Stomach (tissue), 9 donors: ENCODE data around the gene SYNDIG1. TPM values are rescaled to one million over a fixed set of nuclear protein-coding genes. Genes with fewer than 3 reads are reported as not detected.

Experiments used
- DNase-seq, 2 donors: peaks; one replicate each; pipeline versions ENCODE4 v3.0.0 to v3.0.0-alpha.2; 2013 to 2019
- H3K27ac ChIP-seq, 5 donors: fragments of 200-600 bp in 4 of 5; sonication (generic) in 4 of 5; one replicate each; pipeline ENCODE4 v1.5.1; 2013 to 2019; ENCODE audit warnings: mild to moderate bottlenecking in 1 of 5, moderate library complexity in 1 of 5
- H3K27me3 ChIP-seq, 3 donors: fragments of 200-600 bp; sonication (generic); one replicate each; pipeline ENCODE4 v1.5.1; 2017 to 2019; ENCODE audit warnings: mixed run types in 1 of 3
- H3K36me3 ChIP-seq, 4 donors: fragments of 200-600 bp; sonication (generic); 1 replicate in 3 of 4; 2 replicates in 1 of 4; pipeline ENCODE4 v1.5.1; 2016 to 2019
- H3K4me1 ChIP-seq, 4 donors: fragments of 200-600 bp; sonication (generic); one replicate each; pipeline ENCODE4 v1.5.1; 2016 to 2019
- H3K4me3 ChIP-seq, 4 donors: fragments of 200-600 bp; sonication (generic) in 3 of 4; one replicate each; pipeline ENCODE4 v1.5.1; 2016 to 2019; ENCODE audit warnings: mild to moderate bottlenecking in 1 of 4
- H3K9me3 ChIP-seq, 4 donors: fragments of 200-600 bp; sonication (generic); one replicate each; pipeline ENCODE4 v1.5.1; 2016 to 2019
- CTCF ChIP-seq, 7 experiments: fragments of 450-650 bp in 4 of 7; fragments of 200-600 bp in 3 of 7; sonication (generic) in 3 of 7; IDR thresholded peaks; one replicate each; pipeline ENCODE4 v1.5.1; 2016 to 2019; ENCODE audit warnings: antibody characterized with exemption in 7 of 7, control low read depth in 2 of 7, mild to moderate bottlenecking in 1 of 7
- EP300 ChIP-seq: sonication (generic); formaldehyde crosslinking; IDR thresholded peaks from one replicate; pipeline ENCODE4 v1.6.1; 2017; ENCODE audit warnings: antibody characterized with exemption
- POLR2A ChIP-seq, 4 donors: fragments of 450-650 bp; IDR thresholded peaks; one replicate each; pipeline ENCODE4 v1.6.1; 2016; ENCODE audit warnings: antibody characterized with exemption in 4 of 4, control low read depth in 2 of 4, mild to moderate bottlenecking in 1 of 4, moderate library complexity in 1 of 4
- POLR2AphosphoS5 ChIP-seq, 3 donors: sonication (generic); formaldehyde crosslinking; IDR thresholded peaks; one replicate each; pipeline ENCODE4 v1.6.1; 2016; ENCODE audit warnings: antibody characterized with exemption in 3 of 3
- WGBS, 5 donors: extraction: QIAGEN DNeasy Blood & Tissue Kit in 3 of 5; methylation state at CpG; one replicate each; pipeline versions ENCODE4 v1.1.5 to v1.1.7; 2013 to 2018; 5-methylcytosine and 5-hydroxymethylcytosine counted together
- intact Hi-C: fragments of 100-400 bp; cut with DNase I; formaldehyde crosslinking; loops from one replicate; pipeline ENCODE4 v1.15.1; 2023; ENCODE audit warnings: low total_unique reads
- polyA plus RNA-seq, 3 donors: library from polyadenylated mRNA; stranded (reverse); fragments of 200-250 nt; gene quantifications; one replicate each; pipeline ENCODE4 v1.2.3, GENCODE V29; 2013
- total RNA-seq, 5 donors: library from RNA; depleted of rRNA; stranded (reverse); fragments of >200 nt; gene quantifications; one replicate each; pipeline versions ENCODE4 v1.1.0 to v1.2.3, GENCODE V29; 2014 to 2016
- donor health status: healthy with polysubstance abuse.
- donor health status: Bipolar disorder and iron deficiency.
- donor health status: healthy.

SYNDIG1 gene
- total and polyA plus RNA-seq, 8 donors = 0.29 to 2.0 (median 0.89) TPM; not detected in 4

- 76 to 84% (median 77%) methylated on average over 4 of the region's 4 CpGs for WGBS, 5 donors
- TF ChIP-seq EP300 (no peak), POLR2A (IDR thresholded peaks at IDR 0.05) (no peak), POLR2AphosphoS5 (IDR thresholded peaks at IDR 0.05) (no peak), CTCF (IDR thresholded peaks at IDR 0.05) (no peak)
- intact Hi-C loops = no loop called here
Measured at GRCh38 chr20:24604966-24605665, 135.7 kb downstream of the SYNDIG1 start.

GRCh38 chr20:24605937-24606455 lies 136.6 kb downstream of the SYNDIG1 start:
- Histone ChIP-seq H3K4me1 (no peaks in the 10 kb centered on the region), H3K27me3 (no peaks in the 10 kb centered on the region), H3K4me3 (no peak overlapping the region), H3K9me3 (peaks cover 0 to 2% (median under 1%) of the 10 kb centered on the region in 4 donors), H3K27ac (no peak overlapping the region), H3K36me3 (no peaks in the 10 kb centered on the region)
- DNase-seq = no peak
- WGBS, 5 donors = 80 to 94% (median 89%) methylated on average over 4 of the region's 4 CpGs
- intact Hi-C loops = no loop called here
- TF ChIP-seq POLR2A (IDR thresholded peaks at IDR 0.05) (no peak), POLR2AphosphoS5 (IDR thresholded peaks at IDR 0.05) (no peak), EP300 (no peak), CTCF (IDR thresholded peaks at IDR 0.05) (no peak)

More at GRCh38 chr20:24604966-24605665, 135.7 kb downstream of the SYNDIG1 start:
- H3K4me3 ChIP-seq = no peak overlapping the region
- H3K27ac ChIP-seq = no peak overlapping the region
- no peak for DNase-seq
- H3K36me3 ChIP-seq = no peaks in the 10 kb centered on the region
- no peaks in the 10 kb centered on the region for H3K4me1 ChIP-seq
- no peaks in the 10 kb centered on the region for H3K27me3 ChIP-seq
- H3K9me3 ChIP-seq = peaks cover 0 to 11% (median 8%) of the 10 kb centered on the region in 4 donors

- H3K4me1 ChIP-seq = no peaks in the 10 kb centered on the region
- intact Hi-C loops = no loop called here
- WGBS, 5 donors = 88 to 95% (median 93%) methylated on average over 12 of the region's 12 CpGs
- H3K36me3 ChIP-seq = no peaks in the 10 kb centered on the region
- no peaks in the 10 kb centered on the region for H3K27me3 ChIP-seq
- no peak overlapping the region for H3K27ac ChIP-seq
- no peak for DNase-seq
- no peaks in the 10 kb centered on the region for H3K9me3 ChIP-seq
- TF ChIP-seq CTCF (IDR thresholded peaks at IDR 0.05) = no peak
- TF ChIP-seq POLR2AphosphoS5 (IDR thresholded peaks at IDR 0.05) = no peak
- TF ChIP-seq POLR2A (IDR thresholded peaks at IDR 0.05) = no peak
- no peak for TF ChIP-seq EP300
- no peak overlapping the region for H3K4me3 ChIP-seq
Measured at GRCh38 chr20:24607402-24607801, 138.0 kb downstream of the SYNDIG1 start.

- no peak for DNase-seq
- 74 to 89% (median 84%) methylated on average over 9 of the region's 9 CpGs for WGBS, 5 donors
Measured at GRCh38 chr20:24608926-24609667, 139.7 kb downstream of the SYNDIG1 start.

More at GRCh38 chr20:24608926-24609667, 139.7 kb downstream of the SYNDIG1 start:
- H3K27me3 ChIP-seq = peaks cover 0 to 4% (median 0%) of the 10 kb centered on the region in 3 donors
- no peaks in the 10 kb centered on the region for H3K4me1 ChIP-seq
- H3K27ac ChIP-seq = no peak overlapping the region
- H3K4me3 ChIP-seq = no peak overlapping the region
- H3K9me3 ChIP-seq = no peaks in the 10 kb centered on the region
- intact Hi-C loops = no loop called here
- no peaks in the 10 kb centered on the region for H3K36me3 ChIP-seq
- no peak for TF ChIP-seq CTCF (IDR thresholded peaks at IDR 0.05)
- TF ChIP-seq EP300 = no peak
- TF ChIP-seq POLR2A (IDR thresholded peaks at IDR 0.05) = no peak
- no peak for TF ChIP-seq POLR2AphosphoS5 (IDR thresholded peaks at IDR 0.05)
